ENCODE measurements around the gene LCN10. TPM values are rescaled to one million over a fixed set of nuclear protein-coding genes. Genes with fewer than 3 reads are reported as not detected.

Gene LCN10
- total and polyA plus RNA-seq, 2 donors (not counting 3 experiments of a cell fraction or from before 2014, with no cell fraction given): not detected

GRCh38 chr9:136732444-136733178 lies 10.1 kb downstream of the LCN10 start:
- H3K27ac ChIP-seq (ENCODE audit: insufficient read depth, low read depth, low read length): no peak overlapping the region
- H3K4me1 ChIP-seq (ENCODE audit: control insufficient read depth, extremely low read depth, insufficient read depth, low read length): peaks cover 11% of the 10 kb centered on the region
- no peak overlapping the region for H2AFZ ChIP-seq (ENCODE audit: low read depth, low read length)
- no peaks in the 10 kb centered on the region for H3K9me1 ChIP-seq (replicated peaks; ENCODE audit: control insufficient read depth, extremely low read depth, insufficient read depth, low read length)
- no peaks in the 10 kb centered on the region for H3K36me3 ChIP-seq (ENCODE audit: control insufficient read depth in 2 of 2, extremely low read depth in 1 of 2, insufficient read depth in 2 of 2, low read length in 2 of 2)
- ChIA-PET POLR2A (no interaction called here), CTCF (no interaction called here)
- DNase-seq (ENCODE audit: low read depth, low spot score) (no peak), FAIRE-seq (no peak)
- H3K4me2 ChIP-seq (ENCODE audit: insufficient read depth, low read length): no peak overlapping the region
- H3K79me2 ChIP-seq (ENCODE audit: control insufficient read depth, insufficient read depth, low read length): peaks cover 26% of the 10 kb centered on the region
- H3K4me3 ChIP-seq (replicated peaks in 1 of 3; ENCODE audit: insufficient read depth in 1 of 3, low read depth in 1 of 3, low read length in 3 of 3): no peak overlapping the region
- H3K27me3 ChIP-seq (ENCODE audit: control insufficient read depth in 2 of 2, insufficient read depth in 2 of 2, low read length in 2 of 2): no peaks in the 10 kb centered on the region
- no TSS peak for BruUV-seq (replicated peaks)
- dilution Hi-C loops (cut with MboI; ENCODE audit: extremely low pct_ligation_motif_present, low sequenced_read_pairs): no loop called here
- TF ChIP-seq FOS (IDR thresholded peaks at IDR 0.05; ENCODE audit: borderline replicate concordance, insufficient read depth, low read length) (no peak), CTCF (IDR thresholded peaks at IDR 0.05; ENCODE audit: extremely low read depth in 1 of 2, insufficient read depth in 1 of 2, low read depth in 1 of 2, low read length in 2 of 2) (no peak), POLR2A (IDR thresholded peaks at IDR 0.05; ENCODE audit: low read depth, low read length) (no peak), GATA2 (IDR thresholded peaks at IDR 0.05; ENCODE audit: insufficient read depth, insufficient read length, low read depth, low read length) (no peak), MAX (IDR thresholded peaks at IDR 0.05; ENCODE audit: insufficient read depth, insufficient read length) (no peak), MYC (IDR thresholded peaks at IDR 0.05; ENCODE audit: low read depth, low read length) (no peak), EZH2 (IDR thresholded peaks at IDR 0.05; ENCODE audit: borderline replicate concordance, low read depth, low read length, severe bottlenecking) (no peak), JUN (IDR thresholded peaks at IDR 0.05; ENCODE audit: borderline replicate concordance, insufficient read depth, insufficient read length, low read depth) (no peak), POLR2AphosphoS5 (IDR thresholded peaks at IDR 0.05; ENCODE audit: insufficient read depth, low read depth, low read length) (no peak)
- H3K9ac ChIP-seq (replicated peaks; ENCODE audit: extremely low read depth, insufficient read depth, low read length): no peak overlapping the region
- no peaks in the 10 kb centered on the region for H4K20me1 ChIP-seq (replicated peaks; ENCODE audit: control insufficient read depth, extremely low read depth, insufficient read depth, low read length)
- H3K9me3 ChIP-seq (replicated peaks; ENCODE audit: control insufficient read depth, insufficient read depth, low read length): no peaks in the 10 kb centered on the region
- intact Hi-C loops (cut with micrococcal nuclease): no loop called here
